ENCODE measurements around the gene ACTL10.

DNA sequence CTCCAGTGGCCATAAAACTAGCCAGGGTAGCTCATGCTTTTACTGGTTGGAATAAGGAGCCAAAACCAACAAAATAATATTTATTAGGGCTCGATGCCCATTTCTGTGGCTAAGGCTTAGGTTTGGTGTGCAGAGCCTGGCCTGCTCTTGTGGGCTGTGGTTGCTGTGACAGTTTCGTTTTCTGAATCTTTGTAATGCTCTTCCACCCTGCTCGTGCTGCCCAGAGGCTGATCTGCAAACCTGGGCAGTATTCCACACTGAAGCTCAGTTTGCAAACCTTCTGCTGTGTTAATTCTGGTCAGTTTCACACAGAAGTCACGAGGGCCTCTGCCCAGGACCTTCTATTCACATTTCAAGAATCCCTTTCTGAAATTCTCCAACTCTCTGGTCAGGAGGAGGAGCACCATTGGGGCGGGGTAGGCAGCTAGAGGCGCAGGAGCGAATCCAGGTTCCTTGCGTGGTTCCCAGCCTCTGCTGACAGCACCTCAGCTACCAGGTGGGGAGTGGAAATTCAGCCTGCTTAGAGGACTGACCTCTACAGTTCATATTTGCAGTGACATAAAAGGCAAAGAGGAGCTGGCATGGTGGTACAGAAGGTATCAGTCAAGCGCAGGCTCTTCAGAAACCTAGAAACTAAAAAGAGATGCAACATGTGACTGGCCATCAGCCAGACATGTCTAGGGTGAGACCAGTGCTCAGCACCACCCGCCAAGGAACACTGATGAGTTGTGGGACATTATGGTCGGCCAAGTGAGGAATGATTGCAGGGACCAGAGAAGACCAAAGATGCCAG is 18.9 kb upstream of the ACTL10 start:
- TF ChIP-seq POLR2A (IDR thresholded peaks at IDR 0.05; ENCODE audit: low read length) (no peak), RARB (CRISPR knock-in tag; IDR thresholded peaks at IDR 0.05) (no peak), MYC (IDR thresholded peaks at IDR 0.05; ENCODE audit: borderline replicate concordance, low read length) (no peak)

Data from A549 (cell line).